Psoas muscle (tissue), 8 donors: ENCODE measurements around the gene PTPN23. TPM values are rescaled to one million over a fixed set of nuclear protein-coding genes. Genes with fewer than 3 reads are reported as not detected.

Experiments
- ATAC-seq, 4 donors: fragments of 200-7000 bp; cut with Tn5 transposase; one replicate each; pipeline ENCODE4 v1.9.1; 2020; ENCODE audit warnings: moderate library complexity in 3 of 4, mild to moderate bottlenecking in 2 of 4
- DNase-seq, 2 donors: peaks; one replicate each; pipeline ENCODE4 v3.0.0-alpha.2; 2020
- H3K27ac ChIP-seq: fragments of 200-600 bp; one replicate; pipeline ENCODE4 v1.8.0; 2022
- H3K27me3 ChIP-seq, 3 donors: fragments of 200-600 bp in 1 of 3; one replicate each; pipeline versions ENCODE4 v1.6.1 to v1.8.0; 2013 to 2022; ENCODE audit warnings: low read length in 2 of 3, mild to moderate bottlenecking in 2 of 3, moderate library complexity in 1 of 3; ENCODE audit not compliant: insufficient read depth in 3 of 3
- H3K36me3 ChIP-seq, 2 donors: fragments of 200-600 bp in 1 of 2; one replicate each; pipeline versions ENCODE4 v1.6.1 to v1.8.0; 2013 to 2022; ENCODE audit warnings: low read depth in 1 of 2, mild to moderate bottlenecking in 1 of 2, moderate library complexity in 1 of 2; ENCODE audit not compliant: insufficient read depth in 1 of 2
- H3K4me1 ChIP-seq: fragments of 200-600 bp; one replicate; pipeline ENCODE4 v1.8.0; 2022
- H3K4me3 ChIP-seq: fragments of 200-600 bp; one replicate; pipeline ENCODE4 v1.8.0; 2022; ENCODE audit warnings: mild to moderate bottlenecking
- H3K9me3 ChIP-seq: fragments of 200-600 bp; one replicate; pipeline ENCODE4 v1.8.0; 2022
- WGBS, 3 donors: extraction: QIAGEN DNeasy Blood & Tissue Kit; methylation state at CpG; one replicate each; pipeline versions ENCODE4 v1.1.6 to v1.1.7; 2013; 5-methylcytosine and 5-hydroxymethylcytosine counted together
- intact Hi-C, 2 donors: fragments of 100-400 bp; cut with DNase I; formaldehyde crosslinking; loops; one replicate each; pipeline versions ENCODE4 v1.11.0 to v1.14.2; 2022
- polyA plus RNA-seq, 3 donors: library from polyadenylated mRNA; stranded (reverse); fragments of 200-250 nt; gene quantifications; one replicate each; pipeline ENCODE4 v1.2.3, GENCODE V29; 2013
- total RNA-seq, 4 donors: library from RNA; stranded (reverse); fragmentation: NEBNext Ultra II Directional in 2 of 4; extraction: Animal tissue kit (Norgen Biotek cat#: 25700) in 2 of 4; gene quantifications; one replicate each; pipeline versions ENCODE4 v1.2.1 to v1.2.4, GENCODE V29; 2021 to 2023
- TF ChIP-seq, protein P1 (sequence below): fragments of 200-600 bp; IDR thresholded peaks from one replicate; pipeline ENCODE4 v1.8.0; 2022; ENCODE audit warnings: antibody characterized with exemption
- donor health status: healthy with polysubstance abuse.
- donor health status: DM: no; HTN: no; CAD: no; lungs with moderate emphysema.
- donor health status: Bipolar disorder and iron deficiency.
- donor health status: healthy.
- donor health status: DM: yes; HTN: yes; CAD: no.
- donor health status: DM: no; HTN: no; CAD: no.
- donor health status: DM: no; HTN: no; CAD: no.
- donor health status: DM: yes; HTN: yes; CAD: no.

PTPN23 gene
- total and polyA plus RNA-seq, 7 donors = 14.3 to 47.5 (median 30.9) TPM

DNA sequence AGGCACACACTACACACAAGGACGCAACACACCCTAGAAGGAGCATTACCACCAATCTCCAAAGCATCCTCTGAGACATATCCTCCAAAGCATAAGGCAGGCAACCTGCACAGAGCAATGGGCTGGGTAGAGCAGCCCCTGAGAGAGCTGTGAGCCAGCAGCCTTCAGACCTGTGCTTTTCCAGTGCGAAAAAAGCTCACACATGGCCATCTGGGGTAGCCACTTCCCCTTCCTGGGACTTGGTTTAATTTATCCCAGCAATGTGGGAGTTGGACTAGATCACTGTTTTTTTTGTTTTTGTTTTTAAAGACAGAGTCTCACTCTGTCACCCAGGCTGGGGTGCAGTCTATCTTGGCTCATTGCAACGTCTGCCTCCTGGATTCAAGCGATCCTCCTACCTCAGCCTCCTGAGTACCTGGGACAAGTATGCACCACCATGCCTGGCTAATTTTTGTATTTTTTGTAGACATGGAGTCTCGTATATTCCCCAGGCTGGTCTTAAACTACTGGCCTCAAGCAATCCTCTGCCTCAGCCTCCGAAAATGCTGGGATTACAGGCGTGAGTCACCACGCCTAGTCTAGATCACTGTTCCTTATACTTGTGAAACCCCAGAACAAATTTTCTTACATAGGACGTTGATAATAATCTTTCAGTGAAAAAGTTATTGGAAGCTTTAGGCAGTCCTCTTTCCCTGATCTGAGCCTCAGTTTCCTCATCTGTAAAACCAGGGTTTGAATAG lies 18.9 kb downstream of the PTPN23 start:
- no peak for DNase-seq
- TF ChIP-seq, protein P1, sequence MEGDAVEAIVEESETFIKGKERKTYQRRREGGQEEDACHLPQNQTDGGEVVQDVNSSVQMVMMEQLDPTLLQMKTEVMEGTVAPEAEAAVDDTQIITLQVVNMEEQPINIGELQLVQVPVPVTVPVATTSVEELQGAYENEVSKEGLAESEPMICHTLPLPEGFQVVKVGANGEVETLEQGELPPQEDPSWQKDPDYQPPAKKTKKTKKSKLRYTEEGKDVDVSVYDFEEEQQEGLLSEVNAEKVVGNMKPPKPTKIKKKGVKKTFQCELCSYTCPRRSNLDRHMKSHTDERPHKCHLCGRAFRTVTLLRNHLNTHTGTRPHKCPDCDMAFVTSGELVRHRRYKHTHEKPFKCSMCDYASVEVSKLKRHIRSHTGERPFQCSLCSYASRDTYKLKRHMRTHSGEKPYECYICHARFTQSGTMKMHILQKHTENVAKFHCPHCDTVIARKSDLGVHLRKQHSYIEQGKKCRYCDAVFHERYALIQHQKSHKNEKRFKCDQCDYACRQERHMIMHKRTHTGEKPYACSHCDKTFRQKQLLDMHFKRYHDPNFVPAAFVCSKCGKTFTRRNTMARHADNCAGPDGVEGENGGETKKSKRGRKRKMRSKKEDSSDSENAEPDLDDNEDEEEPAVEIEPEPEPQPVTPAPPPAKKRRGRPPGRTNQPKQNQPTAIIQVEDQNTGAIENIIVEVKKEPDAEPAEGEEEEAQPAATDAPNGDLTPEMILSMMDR = no peak
- peaks cover 14% of the 10 kb centered on the region for H3K4me1 ChIP-seq
- intact Hi-C loops = no loop called here
- H3K27me3 ChIP-seq = no peaks in the 10 kb centered on the region
- no peak overlapping the region for H3K4me3 ChIP-seq
- ATAC-seq = no peak
- WGBS, 3 donors = 89 to 91% (median 91%) methylated on average over 9 of the region's 9 CpGs
- no peaks in the 10 kb centered on the region for H3K9me3 ChIP-seq
- H3K36me3 ChIP-seq = peaks cover 0 to 64% of the 10 kb centered on the region in 2 donors
- no peak overlapping the region for H3K27ac ChIP-seq

DNA sequence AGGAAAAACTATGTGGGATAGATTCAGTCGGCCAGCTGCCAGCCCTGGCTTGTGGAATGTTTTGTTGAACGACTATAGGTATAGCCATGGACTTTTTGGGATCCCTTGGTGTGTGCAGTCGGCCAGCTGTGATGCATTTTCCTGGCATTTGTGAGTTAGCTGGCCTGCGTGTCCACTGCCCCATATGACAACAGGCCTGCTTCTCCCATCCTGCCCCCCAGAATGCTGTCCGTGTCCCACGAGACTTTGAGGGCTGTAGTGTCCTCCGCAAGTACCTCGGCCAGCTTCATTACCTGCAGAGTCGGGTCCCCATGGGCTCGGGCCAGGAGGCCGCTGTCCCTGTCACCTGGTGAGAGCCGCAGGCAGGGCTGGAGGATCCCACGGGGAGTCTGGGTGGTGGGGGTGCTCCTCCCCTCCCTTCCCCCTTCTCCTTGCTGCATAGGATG lies 23.6 kb downstream of the PTPN23 start:
- TF ChIP-seq, protein P1 = no peak
- DNase-seq (peak in 1 of 2 donors; percentile 16), ATAC-seq (no peak)
- H3K4me3 ChIP-seq = no peak overlapping the region
- H3K36me3 ChIP-seq = peaks cover 0 to 73% of the 10 kb centered on the region in 2 donors
- WGBS, 3 donors = 75 to 81% (median 79%) methylated on average over 12 to 13 of the region's 13 CpGs
- intact Hi-C loops = no loop called here
- no peaks in the 10 kb centered on the region for H3K9me3 ChIP-seq
- H3K4me1 ChIP-seq = peaks cover 6% of the 10 kb centered on the region
- no peak overlapping the region for H3K27ac ChIP-seq
- H3K27me3 ChIP-seq = no peaks in the 10 kb centered on the region

DNA sequence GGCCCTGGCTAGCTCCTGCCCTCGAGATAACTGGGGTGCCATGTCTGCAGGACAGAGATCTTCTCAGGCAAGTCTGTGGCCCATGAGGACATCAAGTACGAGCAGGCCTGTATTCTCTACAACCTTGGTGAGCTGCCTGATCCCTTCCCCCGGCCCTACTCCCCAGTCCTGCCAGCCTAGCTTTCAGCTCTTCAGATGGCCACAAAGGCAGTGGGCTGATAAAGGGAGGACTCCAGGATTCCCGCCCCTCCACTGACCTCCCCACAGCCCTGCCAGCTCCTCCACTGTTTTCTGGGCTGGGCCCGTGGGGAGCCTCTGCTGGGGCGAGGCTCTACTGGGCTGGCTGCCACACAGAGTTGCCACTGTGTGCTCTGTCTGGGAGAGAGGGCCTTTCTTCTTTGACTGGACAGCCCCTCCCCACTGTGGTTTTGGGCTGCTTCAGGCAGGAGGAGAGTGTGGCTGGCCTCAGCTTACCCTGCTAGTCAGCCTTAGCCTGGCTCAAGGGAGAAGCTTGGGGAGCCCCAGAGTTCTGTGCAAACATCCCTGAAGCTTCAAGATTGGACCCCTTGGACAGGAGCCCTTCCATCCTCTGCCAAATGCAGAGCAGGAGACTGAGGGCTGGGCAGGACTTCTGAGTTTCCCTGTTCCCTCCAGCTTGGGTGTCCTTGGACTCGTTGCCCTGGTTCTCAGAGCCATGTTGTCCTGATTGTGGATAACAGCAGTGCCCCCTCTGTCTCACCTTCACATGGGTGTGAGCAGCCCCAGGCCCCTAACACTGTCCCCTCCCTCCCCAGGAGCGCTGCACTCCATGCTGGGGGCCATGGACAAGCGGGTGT lies 24.4 kb downstream of the PTPN23 start:
- Histone ChIP-seq H3K4me1 (peaks cover 6% of the 10 kb centered on the region), H3K9me3 (no peaks in the 10 kb centered on the region), H3K36me3 (peaks cover 0 to 73% of the 10 kb centered on the region in 2 donors), H3K27me3 (no peaks in the 10 kb centered on the region), H3K27ac (no peak overlapping the region), H3K4me3 (no peak overlapping the region)
- TF ChIP-seq, protein P1 = no peak
- peak in 1 of 2 donors; percentile 35 for DNase-seq
- 65 to 69% (median 68%) methylated on average over 9 of the region's 9 CpGs for WGBS, 3 donors
- ATAC-seq = peak; percentile 6 to 13 (median 8)
- intact Hi-C loops = no loop called here

DNA sequence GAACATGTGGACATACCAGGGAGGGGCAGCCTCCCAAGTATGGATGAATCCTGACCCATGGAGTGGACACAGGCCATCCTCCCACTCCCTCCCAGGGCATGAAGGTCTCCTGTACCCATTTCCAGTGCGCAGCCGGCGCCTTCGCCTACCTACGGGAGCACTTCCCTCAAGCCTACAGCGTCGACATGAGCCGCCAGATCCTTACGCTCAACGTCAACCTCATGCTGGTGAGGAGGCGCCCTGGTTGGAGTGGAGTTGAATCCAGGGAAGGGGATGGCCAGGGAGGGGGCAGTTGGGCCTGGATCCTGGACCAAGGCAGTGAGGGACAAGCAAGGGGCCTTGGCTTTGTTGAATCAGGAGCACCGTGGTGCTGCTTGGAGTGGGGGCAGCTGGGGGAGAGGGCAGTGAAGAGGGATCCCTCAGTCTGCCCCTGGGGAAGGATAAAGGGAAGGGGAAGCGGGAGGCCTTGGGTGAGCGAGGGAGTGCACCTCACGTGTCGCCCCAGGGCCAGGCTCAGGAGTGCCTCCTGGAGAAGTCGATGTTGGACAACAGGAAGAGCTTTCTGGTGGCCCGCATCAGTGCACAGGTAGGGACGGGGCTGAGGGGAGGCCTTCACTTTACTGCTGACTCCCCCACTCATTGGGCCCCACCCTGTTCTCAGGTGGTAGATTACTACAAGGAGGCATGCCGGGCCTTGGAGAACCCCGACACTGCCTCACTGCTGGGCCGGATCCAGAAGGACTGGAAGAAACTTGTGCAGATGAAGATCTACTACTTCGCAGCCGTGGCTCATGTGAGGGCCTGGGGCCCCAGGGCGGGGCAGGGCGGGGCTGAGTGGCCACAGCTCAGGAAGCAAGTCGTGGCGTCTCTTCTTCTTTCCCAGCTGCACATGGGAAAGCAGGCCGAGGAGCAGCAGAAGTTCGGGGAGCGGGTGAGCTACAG lies 25.3 kb downstream of the PTPN23 start:
- WGBS, 3 donors = 89 to 94% (median 93%) methylated on average over 29 to 31 of the region's 31 CpGs
- Histone ChIP-seq H3K36me3 (peaks cover 1 to 71% of the 10 kb centered on the region in 2 donors), H3K4me1 (peaks cover 6% of the 10 kb centered on the region), H3K27ac (no peak overlapping the region), H3K9me3 (no peaks in the 10 kb centered on the region), H3K4me3 (no peak overlapping the region), H3K27me3 (no peaks in the 10 kb centered on the region)
- no peak for DNase-seq
- intact Hi-C loops = no loop called here
- no peak for ATAC-seq
- TF ChIP-seq, protein P1 = no peak
